ENCODE results near the gene PDGFB.

GRCh38 chr22:39280250-39280649, 35.5 kb upstream of the PDGFB start:
- TF ChIP-seq CTCF (IDR thresholded peaks at IDR 0.05 in 2 of 3, conservative IDR thresholded peaks at IDR 0.05 in 1 of 3; ENCODE audit: insufficient read depth in 2 of 3, low read depth in 1 of 3, low read length in 3 of 3) (no peak), CHD1 (IDR thresholded peaks at IDR 0.05; ENCODE audit: low read length) (no peak), ZNF717 (CRISPR knock-in tag; IDR thresholded peaks at IDR 0.05) (no peak), SMARCA4 (IDR thresholded peaks at IDR 0.05) (no peak), RCOR1 (IDR thresholded peaks at IDR 0.05; ENCODE audit: borderline replicate concordance in 1 of 2, low read depth in 2 of 2, low read length in 2 of 2) (no peak), POLR2AphosphoS5 (IDR thresholded peaks at IDR 0.05; ENCODE audit: control insufficient read depth, insufficient read depth, low read depth, low read length) (no peak), POLR2AphosphoS2 (IDR thresholded peaks at IDR 0.05; ENCODE audit: low read length) (no peak), ATF6 (CRISPR knock-in tag; IDR thresholded peaks at IDR 0.05) (no peak), ESRRB (CRISPR knock-in tag; IDR thresholded peaks at IDR 0.05; ENCODE audit: borderline replicate concordance) (no peak), ZNF699 (CRISPR knock-in tag; IDR thresholded peaks at IDR 0.05; ENCODE audit: insufficient replicate concordance) (no peak), HNRNPLL (IDR thresholded peaks at IDR 0.05; ENCODE audit: low read depth, low read length, poor library complexity, severe bottlenecking) (no peak)

Measured in K562 (cell line).